GM21526 (cell line): ENCODE measurements around the gene NGF.

Experiments used
- ATAC-seq: cut with Tn5 transposase; IDR thresholded peaks from one replicate; pipeline ENCODE4 v1.9.1; 2021; ENCODE audit warnings: moderate library complexity; ENCODE audit not compliant: unreplicated experiment, low FRiP score

The NGF gene

GRCh38 chr1:115241309-115241708 lies 96.7 kb downstream of the NGF start:
- ATAC-seq: no peak

- no peak for ATAC-seq
Measured at GRCh38 chr1:115240297-115240696, 97.8 kb downstream of the NGF start.

- no peak for ATAC-seq
Measured at GRCh38 chr1:115239426-115239825, 98.6 kb downstream of the NGF start.

- no peak for ATAC-seq
Measured at GRCh38 chr1:115239148-115239422, 99.0 kb downstream of the NGF start.

- ATAC-seq: no peak
Measured at GRCh38 chr1:115238336-115239147, 99.5 kb downstream of the NGF start.

- ATAC-seq: no peak
Measured at GRCh38 chr1:115237507-115237906, 100.5 kb downstream of the NGF start.

GRCh38 chr1:115237023-115237422 lies 101.0 kb downstream of the NGF start:
- no peak for ATAC-seq
